Ovary (tissue), 9 donors: Measurements from ENCODE around the gene NINJ1. TPM values are rescaled to one million over a fixed set of nuclear protein-coding genes. Genes with fewer than 3 reads are reported as not detected.
A peak's percentile ranks its signal among the peaks of the same experiment; 100 is the strongest.
"Not testable (repeated sequence)": the region's sequence is repeated elsewhere in the genome, so short reads cannot be mapped to it uniquely, and the experiment has no call there.

ENCODE experiments used
- DNase-seq, 5 donors: peaks; one replicate each; pipeline ENCODE4 v3.0.0-alpha.2; 2019 to 2020
- H3K27ac ChIP-seq, 2 donors: fragments of 200-600 bp; one replicate each; pipeline versions ENCODE4 v1.5.1 to v1.8.0; 2019 to 2022
- H3K27me3 ChIP-seq: fragments of 200-600 bp; one replicate; pipeline ENCODE4 v1.8.0; 2022
- H3K36me3 ChIP-seq: fragments of 200-600 bp; sonication (generic); one replicate; pipeline ENCODE4 v1.5.1; 2019
- H3K4me1 ChIP-seq: one replicate; pipeline ENCODE4 v1.8.1; 2013; ENCODE audit warnings: mild to moderate bottlenecking, moderate library complexity; ENCODE audit not compliant: insufficient read depth
- H3K4me3 ChIP-seq: fragments of 200-600 bp; sonication (generic); one replicate; pipeline ENCODE4 v1.5.1; 2017
- H3K9me3 ChIP-seq, 2 donors: fragments of 200-600 bp in 1 of 2; sonication (generic) in 1 of 2; one replicate each; pipeline versions ENCODE4 v1.5.1 to v1.8.1; 2013 to 2019; ENCODE audit warnings: mild to moderate bottlenecking in 1 of 2, moderate library complexity in 1 of 2
- CTCF ChIP-seq, 3 donors: fragments of 450-650 bp in 2 of 3; fragments of 200-600 bp in 1 of 3; IDR thresholded peaks; one replicate each; pipeline versions ENCODE4 v1.5.1 to v1.8.0; 2016 to 2022; ENCODE audit warnings: antibody characterized with exemption in 3 of 3, mild to moderate bottlenecking in 1 of 3
- EP300 ChIP-seq: sonication (generic); formaldehyde crosslinking; IDR thresholded peaks from one replicate; pipeline ENCODE4 v1.6.1; 2017; ENCODE audit warnings: antibody characterized with exemption
- POLR2A ChIP-seq: fragments of 450-650 bp; IDR thresholded peaks from one replicate; pipeline ENCODE4 v1.6.1; 2017; ENCODE audit warnings: antibody characterized with exemption, mild to moderate bottlenecking, moderate library complexity
- WGBS, 3 donors: extraction: QIAGEN DNeasy Blood & Tissue Kit in 1 of 3; methylation state at CpG; one replicate each; pipeline versions ENCODE4 v1.1.5 to v1.1.7; 2013 to 2017; 5-methylcytosine and 5-hydroxymethylcytosine counted together
- intact Hi-C, 4 donors: fragments of 100-400 bp; cut with DNase I; formaldehyde crosslinking; loops; one replicate each; pipeline versions ENCODE4 v1.11.0 to v1.15.1; 2022 to 2023
- polyA plus RNA-seq, 2 donors: library from polyadenylated mRNA; stranded (reverse); fragments of 200-250 nt in 1 of 2; fragments of 350-450 nt in 1 of 2; fragmentation: Illumina TruSeq in 1 of 2; extraction: RNeasy Lipid Tissue Mini Kit (QIAGEN cat#74804) in 1 of 2; gene quantifications; one replicate each; pipeline ENCODE4 v1.2.3, GENCODE V29; 2013 to 2014
- total RNA-seq, 7 donors: library from RNA; depleted of rRNA in 2 of 7; stranded (reverse); fragments of >200 nt in 2 of 7; fragmentation: NEBNext Ultra II Directional in 3 of 7; extraction: Animal tissue kit (Norgen Biotek cat#: 25700) in 3 of 7; gene quantifications; one replicate each; pipeline versions ENCODE4 v1.1.0 to v1.2.4, GENCODE V29; 2016 to 2023
- donor health status: DM: no; HTN: no; CAD: no; lungs with moderate emphysema.
- donor health status: DM: no; HTN: no; CAD: no.
- donor health status: Bipolar disorder and iron deficiency.
- donor health status: DM: yes; HTN: yes; CAD: no.
- donor health status: DM: no; HTN: no; CAD: no.
- donor health status: DM: yes; HTN: yes; CAD: no.

The NINJ1 gene
- total and polyA plus RNA-seq, 9 donors: 7.5 to 75.2 (median 40.6) TPM

GRCh38 chr9:93108291-93109041 lies 25.6 kb downstream of the NINJ1 start:
- peak; percentile 6 to 29 (median 24) for DNase-seq
- no peaks in the 10 kb centered on the region for H3K9me3 ChIP-seq
- WGBS, 3 donors: 89 to 92% (median 90%) methylated on average over 15 of the region's 15 CpGs
- H3K27ac ChIP-seq: no peak overlapping the region
- intact Hi-C loops: loop anchor here in 1 of 4 donors (5.0 kb wide), 1 partner anchor 106 kb away; no protein-coding TSS in a partner anchor
- no peaks in the 10 kb centered on the region for H3K36me3 ChIP-seq
- no peak overlapping the region for H3K4me3 ChIP-seq
- no peaks in the 10 kb centered on the region for H3K27me3 ChIP-seq
- peaks cover 2% of the 10 kb centered on the region for H3K4me1 ChIP-seq
- TF ChIP-seq CTCF (IDR thresholded peaks at IDR 0.05) (no peak), EP300 (no peak), POLR2A (no peak)

GRCh38 chr9:93107825-93108161 lies 26.3 kb downstream of the NINJ1 start:
- intact Hi-C loops: loop anchor here in 1 of 4 donors (5.0 kb wide), 1 partner anchor 105 kb away; no protein-coding TSS in a partner anchor
- TF ChIP-seq EP300: no peak
- no peak for TF ChIP-seq CTCF (IDR thresholded peaks at IDR 0.05)
- no peak for TF ChIP-seq POLR2A
- peak in 1 of 5 donors; percentile 4 for DNase-seq

GRCh38 chr9:93107151-93107824 lies 26.8 kb downstream of the NINJ1 start:
- Histone ChIP-seq H3K4me3 (no peak overlapping the region), H3K27me3 (no peaks in the 10 kb centered on the region), H3K9me3 (no peaks in the 10 kb centered on the region), H3K4me1 (peaks cover 2% of the 10 kb centered on the region), H3K27ac (no peak overlapping the region), H3K36me3 (no peaks in the 10 kb centered on the region)
- WGBS, 3 donors: 85 to 95% (median 90%) methylated on average over 14 of the region's 14 CpGs
- intact Hi-C loops: loop anchor here in 1 of 4 donors (5.0 kb wide), 1 partner anchor 105 kb away; no protein-coding TSS in a partner anchor
- peak; percentile 3 to 14 (median 13) for DNase-seq
- no peak for TF ChIP-seq POLR2A

More at GRCh38 chr9:93107825-93108161, 26.3 kb downstream of the NINJ1 start:
- H3K4me3 ChIP-seq: no peak overlapping the region
- 87 to 92% (median 88%) methylated on average over 6 of the region's 6 CpGs for WGBS, 3 donors
- H3K27me3 ChIP-seq: no peaks in the 10 kb centered on the region
- no peaks in the 10 kb centered on the region for H3K9me3 ChIP-seq
- H3K36me3 ChIP-seq: no peaks in the 10 kb centered on the region
- H3K27ac ChIP-seq: no peak overlapping the region
- peaks cover 2% of the 10 kb centered on the region for H3K4me1 ChIP-seq

GRCh38 chr9:93105620-93106019 lies 28.4 kb downstream of the NINJ1 start:
- WGBS, 3 donors: 95 to 100% (median 98%) methylated on average over 1 of the region's 1 CpG
- Histone ChIP-seq H3K4me1 (peaks cover 2% of the 10 kb centered on the region), H3K27me3 (no peaks in the 10 kb centered on the region), H3K9me3 (no peaks in the 10 kb centered on the region), H3K36me3 (no peaks in the 10 kb centered on the region), H3K4me3 (no peak overlapping the region), H3K27ac (no peak overlapping the region)
- TF ChIP-seq POLR2A (no peak), CTCF (IDR thresholded peaks at IDR 0.05) (no peak), EP300 (no peak)
- DNase-seq: no peak
- intact Hi-C loops: loop anchor here in 1 of 4 donors (5.0 kb wide), 1 partner anchor 103 kb away; no protein-coding TSS in a partner anchor

GRCh38 chr9:93101086-93101485 lies 33.0 kb downstream of the NINJ1 start:
- peak in 4 of 5 donors; percentile 5 to 24 (median 6) for DNase-seq

More at GRCh38 chr9:93101086-93101485, 33.0 kb downstream of the NINJ1 start:
- peaks cover 20% of the 10 kb centered on the region for H3K4me1 ChIP-seq
- H3K27ac ChIP-seq, H3K36me3 ChIP-seq, H3K9me3 ChIP-seq, intact Hi-C loops, H3K27me3 ChIP-seq, H3K4me3 ChIP-seq: not testable (repeated sequence)
- 87 to 97% (median 96%) methylated on average over 11 of the region's 11 CpGs for WGBS, 3 donors
